ENCODE results near the gene KLF7. TPM values are rescaled to one million over a fixed set of nuclear protein-coding genes. Genes with fewer than 3 reads are reported as not detected.

The KLF7 gene
- total RNA-seq, 1 experiment from 2014 or later: 17.1 TPM

- intact Hi-C loops (cut with micrococcal nuclease; ENCODE audit: unreplicated experiment) (no loop called here), in situ Hi-C loops (cut with HindIII; ENCODE audit: low pct_unique_long_range_greater_than_20kb, low sequenced_read_pairs) (no loop called here)
- Histone ChIP-seq H3K27me3 (ENCODE audit: control insufficient read depth, insufficient read depth, low read length) (no peaks in the 10 kb centered on the region), H3K4me1 (ENCODE audit: control insufficient read depth, insufficient read depth, low read length) (no peaks in the 10 kb centered on the region), H3K36me3 (ENCODE audit: control insufficient read depth, insufficient read depth, low read length) (no peaks in the 10 kb centered on the region), H3K9me3 (ENCODE audit: control insufficient read depth, insufficient read depth, low read depth, low read length) (no peaks in the 10 kb centered on the region), H3K4me3 (ENCODE audit: low read depth in 2 of 2, low read length in 2 of 2) (no peak overlapping the region), H3K27ac (ENCODE audit: low read length) (no peak overlapping the region)
- DNase-seq (ENCODE audit: low read depth, low spot score) (no peak), ATAC-seq (no peak)
- ChIA-PET CTCF (no interaction called here), POLR2A (no interaction called here)
- TF ChIP-seq TCF7L2 (IDR thresholded peaks at IDR 0.05; ENCODE audit: low read depth, low read length) (no peak), REST (IDR thresholded peaks at IDR 0.05; ENCODE audit: insufficient read depth in 1 of 2, low read depth in 2 of 2, low read length in 1 of 2) (no peak), POLR2AphosphoS5 (IDR thresholded peaks at IDR 0.05; ENCODE audit: low read depth, low read length) (no peak), SIN3A (IDR thresholded peaks at IDR 0.05; ENCODE audit: borderline replicate concordance, insufficient read depth, low read depth, low read length) (no peak), CTCF (IDR thresholded peaks at IDR 0.05) (no peak)
- no TSS peak for BruUV-seq (replicated peaks)
These were observed 39.6 kb upstream of the KLF7 start for GRCh38 chr2:207205173-207205957.

GRCh38 chr2:207203056-207203455, 37.3 kb upstream of the KLF7 start:
- DNase-seq (ENCODE audit: low read depth, low spot score) (no peak), ATAC-seq (no peak)
- TF ChIP-seq TCF7L2 (IDR thresholded peaks at IDR 0.05; ENCODE audit: low read depth, low read length) (no peak), POLR2AphosphoS5 (IDR thresholded peaks at IDR 0.05; ENCODE audit: low read depth, low read length) (no peak), REST (IDR thresholded peaks at IDR 0.05; ENCODE audit: insufficient read depth in 1 of 2, low read depth in 2 of 2, low read length in 1 of 2) (no peak), CTCF (IDR thresholded peaks at IDR 0.05) (no peak), SIN3A (IDR thresholded peaks at IDR 0.05; ENCODE audit: borderline replicate concordance, insufficient read depth, low read depth, low read length) (no peak)
- intact Hi-C loops (cut with micrococcal nuclease; ENCODE audit: unreplicated experiment) (no loop called here), in situ Hi-C loops (cut with HindIII; ENCODE audit: low pct_unique_long_range_greater_than_20kb, low sequenced_read_pairs) (no loop called here)
- ChIA-PET CTCF (no interaction called here), POLR2A (no interaction called here)
- no peaks in the 10 kb centered on the region for H3K27me3 ChIP-seq (ENCODE audit: control insufficient read depth, insufficient read depth, low read length)
- H3K4me3 ChIP-seq (ENCODE audit: low read depth in 2 of 2, low read length in 2 of 2): no peak overlapping the region
- H3K9me3 ChIP-seq (ENCODE audit: control insufficient read depth, insufficient read depth, low read depth, low read length): no peaks in the 10 kb centered on the region
- no peaks in the 10 kb centered on the region for H3K4me1 ChIP-seq (ENCODE audit: control insufficient read depth, insufficient read depth, low read length)
- BruUV-seq (replicated peaks): no TSS peak
- no peaks in the 10 kb centered on the region for H3K36me3 ChIP-seq (ENCODE audit: control insufficient read depth, insufficient read depth, low read length)
- no peak overlapping the region for H3K27ac ChIP-seq (ENCODE audit: low read length)
